ENCODE measurements around the gene COX7A2.

Gene COX7A2

DNA sequence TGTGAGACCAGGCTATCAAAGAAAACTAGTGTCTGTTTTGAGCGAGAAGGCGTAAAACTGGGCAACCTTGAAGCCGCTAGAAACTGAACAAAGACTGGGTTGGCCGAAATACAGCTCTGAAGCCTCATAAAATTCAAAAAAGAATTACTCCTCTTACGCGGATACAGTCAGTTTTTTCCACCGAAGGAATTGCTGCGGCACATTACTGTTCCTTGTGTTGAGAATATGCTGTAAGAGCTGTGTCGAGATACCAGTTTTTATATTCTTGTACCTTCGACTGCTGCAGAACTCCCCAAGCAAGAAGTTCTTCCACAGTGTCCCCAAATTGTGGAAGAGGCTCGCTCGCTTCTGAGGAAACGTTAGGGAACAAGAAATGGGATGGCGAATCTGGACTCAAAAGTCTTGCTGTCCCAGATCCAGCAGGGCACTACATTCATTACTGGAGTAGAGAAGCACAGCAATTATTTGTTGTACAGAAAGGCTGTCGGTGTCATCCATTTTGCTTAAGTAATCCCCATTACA lies 523 bp upstream of the COX7A2 start:
- H3K4me3 ChIP-seq (replicated peaks in 1 of 2; ENCODE audit: low read depth in 2 of 2, low read length in 2 of 2), result peak overlapping the region; percentile 42 to 65
- DNase-seq (ENCODE audit: low read depth in 2 of 2), result no peak
- TF ChIP-seq, protein P1, sequence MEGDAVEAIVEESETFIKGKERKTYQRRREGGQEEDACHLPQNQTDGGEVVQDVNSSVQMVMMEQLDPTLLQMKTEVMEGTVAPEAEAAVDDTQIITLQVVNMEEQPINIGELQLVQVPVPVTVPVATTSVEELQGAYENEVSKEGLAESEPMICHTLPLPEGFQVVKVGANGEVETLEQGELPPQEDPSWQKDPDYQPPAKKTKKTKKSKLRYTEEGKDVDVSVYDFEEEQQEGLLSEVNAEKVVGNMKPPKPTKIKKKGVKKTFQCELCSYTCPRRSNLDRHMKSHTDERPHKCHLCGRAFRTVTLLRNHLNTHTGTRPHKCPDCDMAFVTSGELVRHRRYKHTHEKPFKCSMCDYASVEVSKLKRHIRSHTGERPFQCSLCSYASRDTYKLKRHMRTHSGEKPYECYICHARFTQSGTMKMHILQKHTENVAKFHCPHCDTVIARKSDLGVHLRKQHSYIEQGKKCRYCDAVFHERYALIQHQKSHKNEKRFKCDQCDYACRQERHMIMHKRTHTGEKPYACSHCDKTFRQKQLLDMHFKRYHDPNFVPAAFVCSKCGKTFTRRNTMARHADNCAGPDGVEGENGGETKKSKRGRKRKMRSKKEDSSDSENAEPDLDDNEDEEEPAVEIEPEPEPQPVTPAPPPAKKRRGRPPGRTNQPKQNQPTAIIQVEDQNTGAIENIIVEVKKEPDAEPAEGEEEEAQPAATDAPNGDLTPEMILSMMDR (IDR thresholded peaks at IDR 0.05; ENCODE audit: low read depth, low read length), result no peak

DNA sequence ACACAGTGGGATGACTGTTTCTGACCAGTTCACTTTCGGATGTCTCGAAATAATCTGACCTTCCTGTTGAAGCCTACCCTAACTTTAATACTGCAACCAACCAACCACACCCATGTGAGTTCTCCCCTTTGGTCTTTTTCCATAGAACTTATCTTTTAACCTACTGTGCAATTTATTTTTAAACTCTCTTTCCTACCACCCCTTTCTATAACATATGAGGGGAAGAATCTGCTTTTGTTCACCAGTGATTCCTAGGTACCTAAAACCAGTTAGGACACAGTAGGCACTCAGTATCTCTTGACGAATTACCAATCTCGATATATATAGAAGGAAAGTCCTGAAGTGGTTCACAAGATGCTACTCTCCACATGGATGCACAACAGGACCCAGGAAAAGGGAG lies 7.0 kb downstream of the COX7A2 start:
- TF ChIP-seq, protein P1 (IDR thresholded peaks at IDR 0.05; ENCODE audit: low read depth, low read length), result no peak
- H3K4me3 ChIP-seq (replicated peaks in 1 of 2; ENCODE audit: low read depth in 2 of 2, low read length in 2 of 2), result no peak overlapping the region
- no peak for DNase-seq (ENCODE audit: low read depth in 2 of 2)

DNA sequence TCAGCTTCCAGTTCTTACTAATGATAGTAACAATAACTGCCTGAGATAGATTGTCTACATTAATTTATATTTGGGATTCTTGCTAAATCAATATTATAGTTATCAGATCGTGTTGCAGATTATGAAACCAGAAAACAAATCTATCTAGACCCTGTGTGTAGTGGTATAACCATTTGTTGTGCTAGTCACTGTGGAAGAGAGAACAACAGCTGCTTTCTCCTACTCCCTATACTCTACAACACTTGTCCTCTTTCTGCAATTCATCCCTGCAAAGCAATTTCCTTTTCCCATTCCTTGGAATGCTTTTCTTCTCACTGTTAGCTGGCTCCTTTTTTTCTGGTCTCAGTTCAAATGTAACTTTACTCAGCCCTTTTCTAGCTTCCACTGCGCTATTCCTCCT lies 8.3 kb downstream of the COX7A2 start:
- TF ChIP-seq, protein P1 (IDR thresholded peaks at IDR 0.05; ENCODE audit: low read depth, low read length), result no peak

DNA sequence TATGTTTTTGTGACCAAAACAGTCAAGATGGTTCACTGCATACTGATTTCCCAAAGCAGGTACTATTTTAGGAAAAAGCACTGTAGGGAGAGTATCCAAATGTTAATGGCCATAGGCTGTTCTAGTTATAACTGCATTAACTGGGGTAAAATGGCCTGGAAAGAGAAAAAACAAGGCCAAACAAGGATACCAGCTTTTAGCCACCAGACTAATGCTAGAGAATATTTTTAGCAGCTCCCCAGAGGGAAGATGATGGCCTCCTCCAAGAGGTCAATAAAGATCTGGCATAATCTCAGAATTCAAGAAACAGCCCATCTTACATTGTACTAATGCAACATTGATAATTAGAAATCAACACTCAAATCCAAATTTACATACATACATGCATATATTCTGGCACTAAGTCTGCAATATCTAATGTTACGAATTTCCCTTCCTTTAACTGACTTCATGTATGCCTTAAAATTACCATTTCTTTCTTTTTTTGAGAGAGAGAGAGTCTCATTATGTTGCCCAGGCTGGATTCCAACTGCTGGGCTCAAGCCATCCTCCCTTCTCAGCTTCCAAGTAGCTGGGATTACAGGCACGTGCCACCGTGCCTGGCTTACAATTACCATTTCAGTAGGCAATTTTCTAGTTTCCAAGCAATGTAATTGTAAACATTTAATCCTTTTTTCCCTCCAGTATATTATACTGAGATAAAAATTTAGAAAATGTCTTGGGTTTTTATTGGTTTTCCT lies 9.3 kb downstream of the COX7A2 start:
- TF ChIP-seq, protein P1 (IDR thresholded peaks at IDR 0.05; ENCODE audit: low read depth, low read length), result no peak
- no peak overlapping the region for H3K4me3 ChIP-seq (replicated peaks in 1 of 2; ENCODE audit: low read depth in 2 of 2, low read length in 2 of 2)
- DNase-seq (ENCODE audit: low read depth in 2 of 2), result peak in 1 of 2 donors; percentile 42

More for the DNA sequence above, 8.3 kb downstream of the COX7A2 start:
- no peak for DNase-seq (ENCODE audit: low read depth in 2 of 2)
- no peak overlapping the region for H3K4me3 ChIP-seq (replicated peaks in 1 of 2; ENCODE audit: low read depth in 2 of 2, low read length in 2 of 2)

DNA sequence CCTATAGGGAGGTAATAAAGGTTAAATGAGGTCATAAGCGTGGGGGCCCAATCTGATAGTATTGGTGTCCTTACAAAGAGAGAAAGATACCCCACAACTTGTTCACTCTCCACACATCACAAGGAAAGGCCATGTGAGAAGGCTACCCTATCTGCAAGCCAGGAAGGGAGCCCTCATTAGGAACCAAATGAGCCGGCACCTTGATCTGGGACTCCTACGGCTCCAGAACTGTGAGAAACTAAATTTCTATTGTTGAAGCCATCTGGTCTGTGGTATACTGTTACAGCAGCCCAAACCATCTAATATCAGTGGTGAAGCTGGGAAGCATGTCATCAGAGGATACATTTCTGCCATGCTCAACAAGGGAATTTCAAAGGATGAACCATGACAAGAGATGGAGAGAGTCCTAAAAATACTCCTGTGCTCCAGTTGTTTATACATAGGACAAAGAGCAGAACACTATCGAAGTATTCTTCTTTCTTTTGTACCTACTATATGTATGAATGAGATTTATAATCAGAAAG lies 10.4 kb downstream of the COX7A2 start:
- TF ChIP-seq, protein P1 (IDR thresholded peaks at IDR 0.05; ENCODE audit: low read depth, low read length), result no peak
- no peak overlapping the region for H3K4me3 ChIP-seq (replicated peaks in 1 of 2; ENCODE audit: low read depth in 2 of 2, low read length in 2 of 2)
- no peak for DNase-seq (ENCODE audit: low read depth in 2 of 2)

DNA sequence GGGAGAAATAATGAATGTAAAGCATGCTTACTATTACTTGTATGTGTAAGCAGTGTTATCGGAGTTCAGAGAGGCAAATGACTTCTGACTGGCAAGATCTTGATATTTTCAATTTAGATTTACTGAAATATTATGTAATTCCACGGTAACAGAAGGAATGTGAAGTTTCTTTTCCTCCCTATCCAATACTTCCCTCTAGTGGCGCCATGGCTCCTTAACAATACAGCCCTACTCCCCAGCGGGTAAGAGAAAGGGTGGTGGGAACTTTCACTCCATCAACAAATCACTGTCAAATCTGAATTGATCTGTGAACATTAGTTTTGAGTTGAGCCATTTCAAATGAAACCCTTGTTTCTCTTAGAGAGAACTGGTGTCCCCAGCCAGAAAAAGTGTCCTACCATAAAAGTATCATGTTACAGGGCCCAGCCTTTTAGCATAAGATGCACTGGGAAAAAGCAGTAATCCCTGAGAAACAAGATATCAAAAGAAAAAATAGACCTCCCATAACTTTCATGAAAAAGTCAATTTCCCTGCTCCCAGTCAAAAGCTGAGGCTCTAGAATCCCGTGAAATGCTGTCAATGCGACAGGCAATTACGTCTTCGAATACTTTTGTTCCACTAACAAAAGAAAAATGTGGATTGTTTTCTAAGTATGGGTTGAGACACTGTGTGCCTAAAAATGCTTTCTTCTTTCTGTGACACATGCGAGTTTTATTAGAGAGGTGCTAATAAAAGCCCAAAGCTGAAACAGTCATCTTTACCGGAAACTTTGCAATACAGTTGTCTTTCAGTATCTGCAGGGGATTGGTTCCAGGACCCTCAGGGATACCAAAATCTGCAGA lies 12.9 kb downstream of the COX7A2 start:
- DNase-seq (ENCODE audit: low read depth in 2 of 2), result peak; percentile 75 to 81
- TF ChIP-seq, protein P1 (IDR thresholded peaks at IDR 0.05; ENCODE audit: low read depth, low read length), result peak; percentile 88
- H3K4me3 ChIP-seq (replicated peaks in 1 of 2; ENCODE audit: low read depth in 2 of 2, low read length in 2 of 2), result no peak overlapping the region
